Thoracic aorta endothelial cell (primary cell): ENCODE measurements around the gene RETN. TPM values are rescaled to one million over a fixed set of nuclear protein-coding genes. Genes with fewer than 3 reads are reported as not detected.

Experiments used
- total RNA-seq: library from RNA; depleted of rRNA; stranded (reverse); fragments of >200 nt; gene quantifications from 2 replicates; pipeline ENCODE4 v1.2.3, GENCODE V29; 2012

The RETN gene
- not detected in 2 replicates for total RNA-seq

GRCh38 chr19:7668842-7669241 is at the start of gene RETN:
Gene RETN (plus strand): TSS chr19:7669049. CDS start chr19:7669327, 278 bp downstream.

GRCh38 chr19:7629347-7630054 is 39.3 kb upstream of the RETN start, which contains the start of the genes PET100 and XAB2:
Gene PET100 (plus strand): TSS chr19:7629793. CDS start chr19:7629834, 41 bp downstream.
Gene XAB2 (minus strand): TSS chr19:7629545. CDS start chr19:7629527, 18 bp downstream.

GRCh38 chr19:7633698-7634097 is 35.2 kb upstream of the RETN start, which contains the start of gene PCP2:
Gene PCP2 (minus strand): TSS chr19:7633719. CDS start chr19:7633457, 262 bp downstream.

GRCh38 chr19:7636691-7637373 is 32.0 kb upstream of the RETN start, which contains the start of gene STXBP2:
Gene STXBP2 (plus strand): TSS chr19:7637110. CDS start chr19:7637150, 40 bp downstream.

GRCh38 chr19:7676854-7677253 is 8.0 kb downstream of the RETN start, which contains the start of gene MCEMP1:
Gene MCEMP1 (plus strand): TSS chr19:7677090. CDS start chr19:7677121, 31 bp downstream.

GRCh38 chr19:7680606-7681339 is 11.9 kb downstream of the RETN start, which contains the start of gene TRAPPC5:
Gene TRAPPC5 (plus strand): TSS chr19:7680833. CDS start chr19:7682254, 1,421 bp downstream.

GRCh38 chr19:7701654-7702457 is 33.0 kb downstream of the RETN start, which contains the start of gene FCER2:
Gene FCER2 (minus strand): TSS chr19:7702131. CDS start chr19:7699760, 2,371 bp downstream.

Other genes with a start within 250 kb of the RETN start
- 1.1 and 2.1 TPM in 2 replicates for gene PEX11G, start 180.0 kb upstream of the RETN start, total RNA-seq
- gene ZNF358, start 152.9 kb upstream of the RETN start, total RNA-seq, result 27.0 and 32.0 TPM in 2 replicates
- 6.3 and 7.0 TPM in 2 replicates for gene MCOLN1, start 146.4 kb upstream of the RETN start, total RNA-seq
- 110 and 122 TPM in 2 replicates for gene PNPLA6, start 133.3 kb upstream of the RETN start, total RNA-seq
- 0.07 and 0.13 TPM in 2 replicates for gene CAMSAP3, start 73.2 kb upstream of the RETN start, total RNA-seq
- gene XAB2, start 39.5 kb upstream of the RETN start, total RNA-seq, result 28.7 and 36.0 TPM in 2 replicates
- gene PET100, start 39.3 kb upstream of the RETN start, total RNA-seq, result 9.0 and 13.8 TPM in 2 replicates
- gene PCP2, start 35.3 kb upstream of the RETN start, total RNA-seq, result not detected in 2 replicates
- 32.9 and 44.8 TPM in 2 replicates for gene STXBP2, start 31.9 kb upstream of the RETN start, total RNA-seq
- gene MCEMP1, start 8.0 kb downstream of the RETN start, total RNA-seq, result not detected in 2 replicates
- 49.9 and 56.1 TPM in 2 replicates for gene TRAPPC5, start 11.8 kb downstream of the RETN start, total RNA-seq
- gene FCER2, start 33.1 kb downstream of the RETN start, total RNA-seq, result not detected in 2 replicates
- gene CLEC4G, start 63.1 kb downstream of the RETN start, total RNA-seq, result not detected in 2 replicates
- gene CD209, start 78.5 kb downstream of the RETN start, total RNA-seq, result not detected in 2 replicates
- not detected in 2 replicates for gene CLEC4M, start 94.2 kb downstream of the RETN start, total RNA-seq
- gene EVI5L, start 161.2 kb downstream of the RETN start, total RNA-seq, result 9.6 and 13.8 TPM in 2 replicates
- gene PRR36, start 205.3 kb downstream of the RETN start, total RNA-seq, result not detected in 2 replicates
- 1.5 and 2.0 TPM in 2 replicates for gene LRRC8E, start 219.5 kb downstream of the RETN start, total RNA-seq
- 8.6 and 11.7 TPM in 2 replicates for gene MAP2K7, start 234.8 kb downstream of the RETN start, total RNA-seq
- 0.43 and 0.93 TPM in 2 replicates for gene TGFBR3L, start 245.8 kb downstream of the RETN start, total RNA-seq